Naive thymus-derived CD4-positive, alpha-beta T cell (primary cell): Measurements from ENCODE around the gene ATG10. TPM values are rescaled to one million over a fixed set of nuclear protein-coding genes. Genes with fewer than 3 reads are reported as not detected.

Experiments used
- ATAC-seq: fragments of 150-1000 bp; cut with Tn5 transposase; 2 replicates; pipeline ENCODE4 v1.10.0; 2021; ENCODE audit warnings: mild to moderate bottlenecking, moderate library complexity
- CTCF ChIA-PET: fragments of 350-600 bp; sonication (Branson Sonifier 250); formaldehyde crosslinking; loops from one replicate; lab custom pipeline; 2021; ENCODE audit warnings: antibody characterized with exemption; lab: Charles Lee
- POLR2A ChIA-PET: fragments of 350-600 bp; sonication (Branson Sonifier 250); formaldehyde crosslinking; loops from one replicate; lab custom pipeline; 2021; ENCODE audit warnings: antibody characterized with exemption, inconsistent platforms; lab: Charles Lee
- DNase-seq, 9 donors: peaks; one replicate each; pipeline versions ENCODE4 v3.0.0 to v3.0.0-alpha.2; 2020 to 2022; ENCODE audit warnings: mixed read lengths in 1 of 9
- H3K27ac ChIP-seq: one replicate; pipeline ENCODE4 v1.7.0; 2013; ENCODE audit warnings: mild to moderate bottlenecking, low read depth, low read length, moderate library complexity
- H3K27me3 ChIP-seq, 2 donors: one replicate each; pipeline ENCODE4 v1.7.0; 2013; ENCODE audit warnings: low read length in 2 of 2, mild to moderate bottlenecking in 2 of 2, moderate library complexity in 2 of 2; ENCODE audit not compliant: control insufficient read depth in 2 of 2, insufficient read depth in 2 of 2
- H3K36me3 ChIP-seq, 3 experiments: 1 replicate in 2 of 3; 2 replicates in 1 of 3; pipeline ENCODE4 v1.7.0; 2013; ENCODE audit warnings: low read length in 3 of 3, mild to moderate bottlenecking in 3 of 3, moderate library complexity in 1 of 3; ENCODE audit not compliant: insufficient read depth in 3 of 3, control insufficient read depth in 2 of 3
- H3K4me1 ChIP-seq, 2 donors: one replicate each; pipeline ENCODE4 v1.7.0; 2013; ENCODE audit warnings: low read length in 2 of 2, mild to moderate bottlenecking in 2 of 2, moderate library complexity in 1 of 2; ENCODE audit not compliant: control insufficient read depth in 2 of 2, insufficient read depth in 2 of 2
- H3K4me3 ChIP-seq: 2 replicates; pipeline ENCODE4 v1.7.0; 2013; ENCODE audit warnings: mild to moderate bottlenecking, low read length
- H3K9me3 ChIP-seq, 3 experiments: 1 replicate in 2 of 3; 2 replicates in 1 of 3; pipeline ENCODE4 v1.7.0; 2013; ENCODE audit warnings: low read length in 3 of 3; ENCODE audit not compliant: control insufficient read depth in 2 of 3
- H3K27ac Mint-ChIP-seq, 9 donors: one replicate each; pipeline ENCODE4 v1.8.0; 2020 to 2022; ENCODE audit warnings: mixed read lengths in 9 of 9, mild to moderate bottlenecking in 8 of 9, moderate library complexity in 5 of 9, inconsistent platforms in 2 of 9
- H3K27me3 Mint-ChIP-seq, 5 donors: one replicate each; pipeline ENCODE4 v1.8.0; 2021 to 2022; ENCODE audit warnings: mixed read lengths in 5 of 5, mild to moderate bottlenecking in 1 of 5
- H3K36me3 Mint-ChIP-seq, 5 donors: one replicate each; pipeline ENCODE4 v1.8.0; 2020 to 2022; ENCODE audit warnings: mixed read lengths in 5 of 5, mild to moderate bottlenecking in 3 of 5, inconsistent platforms in 1 of 5
- H3K4me1 Mint-ChIP-seq, 7 donors: one replicate each; pipeline ENCODE4 v1.8.0; 2020 to 2022; ENCODE audit warnings: mixed read lengths in 7 of 7, mild to moderate bottlenecking in 3 of 7, inconsistent platforms in 1 of 7
- H3K4me3 Mint-ChIP-seq, 10 donors: one replicate each; pipeline ENCODE4 v1.8.0; 2020 to 2022; ENCODE audit warnings: mild to moderate bottlenecking in 10 of 10, mixed read lengths in 10 of 10, moderate library complexity in 6 of 10, inconsistent platforms in 2 of 10
- H3K9me3 Mint-ChIP-seq, 11 donors: one replicate each; pipeline ENCODE4 v1.8.0; 2020 to 2022; ENCODE audit warnings: mixed read lengths in 11 of 11, mild to moderate bottlenecking in 4 of 11, inconsistent platforms in 1 of 11, moderate library complexity in 1 of 11
- intact Hi-C, 2 donors: fragments of 100-400 bp; cut with micrococcal nuclease; formaldehyde crosslinking; loops; one replicate each; pipeline ENCODE4 v1.15.1; 2023
- polyA plus RNA-seq, 2 donors: library from polyadenylated mRNA; unstranded; fragments of 300-500 nt; fragmentation: Illumina TruSeq; gene quantifications; one replicate each; pipeline ENCODE4 v1.2.3, GENCODE V29; 2021
- total RNA-seq, 6 experiments: library from RNA in 5 of 6; stranded (reverse) in 5 of 6; gene quantifications; 1 replicate in 5 of 6; 2 replicates in 1 of 6; pipeline ENCODE4 v1.2.3 and lab custom pipeline; 2021 to 2026

The ATG10 gene
- total and polyA plus RNA-seq, 7 experiments from 2014 or later = 6.4 to 14.4 (median 9.1) TPM

DNA sequence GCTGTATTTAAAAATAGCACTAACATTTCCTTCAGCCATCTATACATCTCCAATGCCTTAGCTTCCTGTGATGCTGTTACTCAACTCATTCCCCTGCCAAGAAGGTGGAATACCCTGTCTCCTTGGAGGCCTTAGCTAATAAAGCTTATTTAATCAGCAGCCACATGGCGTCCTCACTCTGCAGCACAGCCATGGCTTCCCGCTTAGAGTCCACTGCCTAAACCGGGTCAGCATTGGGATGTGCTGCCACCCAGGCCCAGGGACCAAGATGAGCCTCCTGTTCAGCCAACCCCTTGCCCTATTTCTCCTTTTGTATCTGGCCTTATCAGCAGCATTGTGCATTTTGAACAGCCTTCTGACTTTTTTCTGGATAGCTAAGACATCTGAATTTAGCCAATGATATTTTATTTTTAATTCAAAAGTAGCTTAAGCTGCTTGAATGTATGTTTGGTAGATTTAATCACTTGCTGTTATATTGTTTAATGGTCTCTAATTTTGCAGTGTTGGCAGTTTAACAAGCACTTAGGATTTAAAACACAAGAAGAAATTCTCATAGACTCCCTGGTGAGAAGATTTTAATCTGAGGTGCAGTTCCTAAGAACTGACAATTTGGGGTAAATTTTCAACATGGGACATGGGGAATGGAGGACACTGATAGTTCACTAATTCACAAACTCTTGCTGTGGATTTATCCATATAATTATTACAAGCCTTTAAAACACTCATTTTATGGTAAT is 193.3 kb downstream of the ATG10 start:
- ATAC-seq = no peak
- Histone ChIP-seq H3K36me3 (no peaks in the 10 kb centered on the region), H3K27ac (no peak overlapping the region), H3K4me3 (no peak overlapping the region), H3K27me3 (no peaks in the 10 kb centered on the region), H3K4me1 (no peaks in the 10 kb centered on the region), H3K9me3 (no peaks in the 10 kb centered on the region)
- H3K27me3 Mint-ChIP-seq = no peaks in the 10 kb centered on the region
- intact Hi-C loops = loop anchor here (5.0 to 10.0 kb wide), 4 partner anchors 313 to 860 kb away; partner anchors contain the start of genes SSBP2 (in 1 of the 2) and ZCCHC9 (in 1 of the 2)
- no peaks in the 10 kb centered on the region for H3K9me3 Mint-ChIP-seq
- CTCF ChIA-PET = interaction anchor here (0.6 to 3.1 kb wide), 20 partner anchors 14 to 742 kb away, joined by 3 to 30 read pairs (median 3); no protein-coding TSS in a partner anchor
- peaks cover 0 to 4% (median 0%) of the 10 kb centered on the region in 5 donors for H3K36me3 Mint-ChIP-seq
- POLR2A ChIA-PET = interaction anchor here (0.5 to 0.7 kb wide), 2 partner anchors 313 to 407 kb away, joined by 3 read pairs; no protein-coding TSS in a partner anchor
- H3K4me1 Mint-ChIP-seq = peaks cover 0 to 12% (median 7%) of the 10 kb centered on the region in 7 donors
- H3K4me3 Mint-ChIP-seq = no peak overlapping the region
- peak overlapping the region in 6 of 9 donors; percentile 3 to 68 (median 35) for H3K27ac Mint-ChIP-seq
- no peak for DNase-seq

DNA sequence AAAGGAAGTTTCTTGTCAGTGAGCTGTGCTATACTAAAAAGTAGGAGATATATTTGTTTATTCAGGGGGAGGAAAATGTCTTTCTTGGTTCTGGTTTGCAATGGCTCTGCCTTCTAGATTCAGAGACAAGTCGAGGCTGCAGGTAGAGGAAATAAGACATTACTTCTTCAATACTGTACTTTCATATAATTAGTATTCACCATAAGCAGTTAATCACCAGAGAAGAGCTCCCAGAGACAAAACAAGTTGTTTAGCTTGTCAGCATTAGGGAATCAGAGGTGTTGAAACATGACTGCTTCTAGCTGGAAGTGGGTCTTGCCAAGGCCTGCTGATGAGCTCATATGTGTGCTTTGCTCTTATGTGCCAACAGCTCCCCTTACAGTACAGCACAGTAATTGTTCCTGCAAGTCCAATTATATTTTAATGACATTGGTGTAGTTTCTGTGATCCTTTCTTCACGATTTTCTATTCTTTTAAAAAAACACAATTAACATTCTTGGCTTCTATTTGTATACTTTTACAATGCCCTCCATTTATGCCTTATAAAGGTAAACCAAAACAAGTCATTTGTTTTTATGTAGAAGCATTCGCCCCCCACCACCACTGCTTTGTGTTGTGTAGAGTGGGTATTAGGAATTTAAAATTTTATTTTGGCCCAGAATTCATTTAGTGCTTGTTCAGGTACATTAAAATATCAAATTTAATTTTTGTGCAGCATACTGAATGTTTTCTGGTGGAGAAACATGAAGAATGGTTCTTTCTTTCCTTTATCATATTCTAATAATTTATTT is 194.1 kb downstream of the ATG10 start:
- H3K36me3 Mint-ChIP-seq = peaks cover 0 to 8% (median 0%) of the 10 kb centered on the region in 5 donors
- DNase-seq (peak in 7 of 9 donors; percentile 39 to 70 (median 58)), ATAC-seq (peak; percentile 96)
- ChIA-PET CTCF (interaction anchor here (0.6 to 3.1 kb wide), 14 partner anchors 15 to 743 kb away, joined by 3 to 30 read pairs (median 4); no protein-coding TSS in a partner anchor), POLR2A (interaction anchor here (0.5 to 0.6 kb wide), 2 partner anchors 295 to 408 kb away, joined by 3 read pairs; no protein-coding TSS in a partner anchor)
- Histone ChIP-seq H3K4me1 (no peaks in the 10 kb centered on the region), H3K27me3 (no peaks in the 10 kb centered on the region), H3K4me3 (no peak overlapping the region), H3K27ac (no peak overlapping the region), H3K36me3 (no peaks in the 10 kb centered on the region), H3K9me3 (no peaks in the 10 kb centered on the region)
- intact Hi-C loops = loop anchor here (1.0 to 10.0 kb wide), 11 partner anchors 314 to 865 kb away; partner anchors contain the start of genes SSBP2 (in 2 of the 2) and ZCCHC9 (in 2 of the 2)
- peak overlapping the region in 6 of 9 donors; percentile 3 to 65 (median 17) for H3K27ac Mint-ChIP-seq
- no peaks in the 10 kb centered on the region for H3K9me3 Mint-ChIP-seq
- H3K4me1 Mint-ChIP-seq = peaks cover 0 to 12% (median 7%) of the 10 kb centered on the region in 7 donors
- no peaks in the 10 kb centered on the region for H3K27me3 Mint-ChIP-seq
- no peak overlapping the region for H3K4me3 Mint-ChIP-seq

DNA sequence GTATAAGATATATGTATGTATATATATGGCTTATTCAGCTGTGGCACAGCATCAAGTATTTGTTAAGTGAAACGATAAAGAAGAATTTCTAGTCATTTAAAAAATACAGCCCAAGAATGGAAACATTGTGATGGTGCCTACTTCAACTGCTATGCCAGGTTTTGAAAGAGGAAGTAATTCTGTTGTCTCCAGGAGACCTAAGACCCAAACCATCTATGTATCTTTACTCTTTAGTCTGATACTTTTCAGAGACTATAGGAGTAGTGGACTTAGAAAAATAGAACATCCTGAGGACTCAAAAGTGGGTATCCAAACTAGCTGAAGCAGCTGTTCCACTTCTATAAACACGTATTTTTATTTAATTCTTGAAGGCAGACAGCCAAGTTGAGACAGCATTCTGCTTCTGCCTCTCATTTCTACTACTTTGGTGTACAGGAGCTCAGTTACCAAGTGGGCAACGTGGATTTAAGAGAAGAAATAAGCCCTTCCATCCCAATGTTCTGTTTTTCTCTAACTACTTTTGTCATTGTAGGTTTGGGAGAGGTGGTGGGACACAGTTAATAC is 195.6 kb downstream of the ATG10 start:
- Mint-ChIP-seq H3K36me3 (peaks cover 0 to 12% (median 0%) of the 10 kb centered on the region in 5 donors), H3K4me3 (no peak overlapping the region), H3K27ac (no peak overlapping the region), H3K27me3 (no peaks in the 10 kb centered on the region), H3K9me3 (no peaks in the 10 kb centered on the region), H3K4me1 (peaks cover 0 to 12% (median 7%) of the 10 kb centered on the region in 7 donors)
- ATAC-seq (no peak), DNase-seq (no peak)
- intact Hi-C loops = loop anchor here (2.0 to 10.0 kb wide), 6 partner anchors 315 to 863 kb away; partner anchors contain the start of genes SSBP2 (in 1 of the 2) and ZCCHC9 (in 1 of the 2)
- H3K27ac ChIP-seq = no peak overlapping the region
- no peaks in the 10 kb centered on the region for H3K9me3 ChIP-seq
- POLR2A ChIA-PET = no interaction called here
- H3K36me3 ChIP-seq = no peaks in the 10 kb centered on the region
- no peaks in the 10 kb centered on the region for H3K4me1 ChIP-seq
- CTCF ChIA-PET = interaction anchor here (0.6 to 1.1 kb wide), 4 partner anchors 375 to 752 kb away, joined by 3 read pairs; no protein-coding TSS in a partner anchor
- no peaks in the 10 kb centered on the region for H3K27me3 ChIP-seq
- H3K4me3 ChIP-seq = no peak overlapping the region

DNA sequence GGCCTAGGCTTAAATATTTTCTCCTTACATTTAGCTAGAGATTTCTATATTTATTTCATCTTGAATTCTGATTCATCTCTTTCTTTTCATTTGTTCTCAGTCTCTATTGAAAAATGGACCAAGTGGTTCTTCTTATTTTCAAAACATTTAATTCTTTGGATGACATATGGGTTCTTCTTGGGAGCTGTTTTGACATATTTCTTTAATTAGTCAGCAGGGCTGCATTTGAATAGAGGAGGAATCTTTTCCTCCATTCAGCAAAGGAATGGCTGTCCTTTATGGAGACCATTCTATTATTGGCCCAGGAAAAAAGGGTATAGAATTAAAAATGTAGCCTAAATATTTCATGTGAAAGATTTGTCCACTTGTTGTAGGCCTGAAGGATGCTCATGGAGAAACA is 196.5 kb downstream of the ATG10 start:
- no peaks in the 10 kb centered on the region for H3K27me3 ChIP-seq
- Mint-ChIP-seq H3K27ac (no peak overlapping the region), H3K27me3 (no peaks in the 10 kb centered on the region), H3K9me3 (no peaks in the 10 kb centered on the region), H3K4me1 (peaks cover 0 to 10% (median 7%) of the 10 kb centered on the region in 7 donors), H3K36me3 (peaks cover 0 to 12% (median 0%) of the 10 kb centered on the region in 5 donors), H3K4me3 (no peak overlapping the region)
- no peak overlapping the region for H3K4me3 ChIP-seq
- no peaks in the 10 kb centered on the region for H3K36me3 ChIP-seq
- H3K4me1 ChIP-seq = no peaks in the 10 kb centered on the region
- POLR2A ChIA-PET = no interaction called here
- intact Hi-C loops = loop anchor here (5.0 to 10.0 kb wide), 4 partner anchors 316 to 863 kb away; partner anchors contain the start of genes SSBP2 (in 1 of the 2) and ZCCHC9 (in 1 of the 2)
- H3K27ac ChIP-seq = no peak overlapping the region
- no peak for ATAC-seq
- H3K9me3 ChIP-seq = no peaks in the 10 kb centered on the region
- no peak for DNase-seq
- CTCF ChIA-PET = interaction anchor here (0.7 to 1.1 kb wide), 2 partner anchors 741 to 743 kb away, joined by 3 read pairs; no protein-coding TSS in a partner anchor

DNA sequence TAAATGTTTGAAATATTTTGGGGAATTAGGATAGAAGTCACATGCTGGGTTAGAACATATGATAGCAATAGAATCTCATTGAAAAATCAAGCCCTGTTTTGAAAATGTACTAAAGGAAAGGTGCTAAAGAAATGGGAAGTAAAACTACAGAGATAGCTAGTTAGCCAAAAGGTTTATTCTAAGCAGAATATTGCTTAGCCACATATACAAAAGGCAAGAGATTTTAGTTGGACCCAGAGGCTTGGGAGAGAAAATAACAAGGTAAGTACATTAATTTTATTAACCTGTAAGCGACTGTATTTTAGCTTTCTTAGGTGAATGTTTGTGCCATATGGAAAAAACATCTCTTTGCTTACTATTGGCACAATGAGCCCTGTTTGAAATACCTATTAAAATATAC is 198.1 kb downstream of the ATG10 start:
- no peaks in the 10 kb centered on the region for H3K9me3 Mint-ChIP-seq

More for the DNA sequence above, 198.1 kb downstream of the ATG10 start:
- no peaks in the 10 kb centered on the region for H3K4me1 ChIP-seq
- no peak for DNase-seq
- no peak for ATAC-seq
- peaks cover 0 to 12% (median 0%) of the 10 kb centered on the region in 5 donors for H3K36me3 Mint-ChIP-seq
- POLR2A ChIA-PET = no interaction called here
- H3K4me3 ChIP-seq = no peak overlapping the region
- no peaks in the 10 kb centered on the region for H3K36me3 ChIP-seq
- CTCF ChIA-PET = interaction anchor here (0.7 kb wide), 1 partner anchor 395 kb away, joined by 6 read pairs; no protein-coding TSS in a partner anchor
- no peaks in the 10 kb centered on the region for H3K27me3 Mint-ChIP-seq
- H3K9me3 ChIP-seq = no peaks in the 10 kb centered on the region
- H3K4me1 Mint-ChIP-seq = peaks cover 0 to 9% (median 7%) of the 10 kb centered on the region in 7 donors
- intact Hi-C loops = loop anchor here (5.0 to 10.0 kb wide), 5 partner anchors 318 to 1392 kb away; partner anchors contain the start of genes SSBP2 (in 1 of the 2) and ZCCHC9 (in 1 of the 2)
- no peaks in the 10 kb centered on the region for H3K27me3 ChIP-seq
- H3K27ac Mint-ChIP-seq = no peak overlapping the region
- no peak overlapping the region for H3K4me3 Mint-ChIP-seq
- H3K27ac ChIP-seq = no peak overlapping the region
